Activated CD4-positive, alpha-beta memory T cell treated with anti-CD3 and anti-CD28 coated beads for 36 hours (primary cell): ENCODE measurements around the gene MRM1. TPM values are rescaled to one million over a fixed set of nuclear protein-coding genes. Genes with fewer than 3 reads are reported as not detected.
A peak's percentile ranks its signal among the peaks of the same experiment; 100 is the strongest.

ENCODE experiments used
- CTCF ChIA-PET: fragments of 350-600 bp; sonication (Branson Sonifier 250); formaldehyde crosslinking; loops from one replicate; lab custom pipeline; 2021; ENCODE audit warnings: antibody characterized with exemption, inconsistent platforms; lab: Charles Lee
- POLR2A ChIA-PET: fragments of 350-600 bp; sonication (Branson Sonifier 250); formaldehyde crosslinking; loops from one replicate; lab custom pipeline; 2021; ENCODE audit warnings: antibody characterized with exemption; lab: Charles Lee
- DNase-seq: peaks from one replicate; pipeline ENCODE4 v3.0.0-alpha.2; 2020
- H3K27ac Mint-ChIP-seq: one replicate; pipeline ENCODE4 v1.8.0; 2021; ENCODE audit warnings: mixed read lengths
- H3K27me3 Mint-ChIP-seq: one replicate; pipeline ENCODE4 v1.8.0; 2021; ENCODE audit warnings: mixed read lengths
- H3K36me3 Mint-ChIP-seq: one replicate; pipeline ENCODE4 v1.8.0; 2021; ENCODE audit warnings: mixed read lengths
- H3K4me1 Mint-ChIP-seq: one replicate; pipeline ENCODE4 v1.8.0; 2021; ENCODE audit warnings: low read depth, mixed read lengths
- H3K4me3 Mint-ChIP-seq: one replicate; pipeline ENCODE4 v1.8.0; 2021; ENCODE audit warnings: mild to moderate bottlenecking, mixed read lengths
- H3K9me3 Mint-ChIP-seq: one replicate; pipeline ENCODE4 v1.8.0; 2021; ENCODE audit warnings: mixed read lengths
- intact Hi-C: fragments of 100-400 bp; cut with micrococcal nuclease; formaldehyde crosslinking; loops from one replicate; pipeline ENCODE4 v1.15.1; 2023
- total RNA-seq, 2 experiments: library from RNA; stranded (reverse); gene quantifications; one replicate each; pipeline ENCODE4 v1.2.3, GENCODE V29; 2021

Gene MRM1
- total RNA-seq, 2 experiments from 2014 or later, result 13.5 to 14.6 TPM

DNA sequence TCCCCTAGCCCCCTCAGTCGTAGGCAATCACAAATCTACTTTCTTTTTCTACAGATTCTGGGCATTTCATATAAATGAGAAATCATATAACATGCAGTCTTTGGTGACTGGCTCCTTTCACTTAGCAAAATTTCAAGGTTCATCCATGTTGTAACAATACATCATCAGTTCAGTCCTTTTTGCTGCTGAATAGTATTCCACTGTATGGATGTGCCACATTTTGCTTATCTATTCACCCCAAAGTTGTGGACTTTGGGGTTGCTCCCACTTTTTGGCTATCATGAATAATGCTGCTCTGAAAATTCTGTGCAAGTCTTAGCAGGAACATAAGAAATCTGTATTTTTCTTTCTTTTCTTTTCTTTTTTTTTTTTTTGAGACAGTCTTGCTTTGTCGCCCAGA lies 39.0 kb downstream of the MRM1 start:
- peaks cover 56% of the 10 kb centered on the region for H3K27me3 Mint-ChIP-seq
- CTCF ChIA-PET, result no interaction called here
- intact Hi-C loops, result no loop called here

DNA sequence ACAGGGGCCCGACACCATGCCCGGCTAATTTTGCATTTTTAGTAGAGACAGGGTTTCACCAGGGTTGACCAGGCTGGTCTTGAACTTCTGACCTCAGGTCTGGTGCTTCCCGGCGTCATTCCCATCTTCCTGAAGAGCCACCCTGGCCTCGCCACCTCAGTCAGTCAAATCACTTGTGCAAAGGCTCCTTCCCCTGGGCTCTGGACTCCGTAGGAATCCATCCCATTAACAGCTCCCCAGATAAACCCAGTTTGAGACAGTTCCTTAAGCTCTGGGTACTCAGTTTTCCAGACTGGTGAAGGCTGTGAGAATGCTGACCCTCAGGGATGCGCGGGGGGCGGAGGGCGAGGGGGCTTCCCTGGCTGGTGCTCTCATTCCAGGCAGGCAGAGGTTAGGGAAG lies 39.5 kb downstream of the MRM1 start:
- Mint-ChIP-seq H3K4me1 (peaks cover 11% of the 10 kb centered on the region), H3K4me3 (no peak overlapping the region), H3K27ac (no peak overlapping the region), H3K36me3 (no peaks in the 10 kb centered on the region), H3K27me3 (peaks cover 58% of the 10 kb centered on the region), H3K9me3 (no peaks in the 10 kb centered on the region)
- CTCF ChIA-PET, result no interaction called here
- DNase-seq, result no peak
- POLR2A ChIA-PET, result no interaction called here
- intact Hi-C loops, result no loop called here

More for the DNA sequence above, 39.0 kb downstream of the MRM1 start:
- H3K4me3 Mint-ChIP-seq, result no peak overlapping the region
- no peaks in the 10 kb centered on the region for H3K9me3 Mint-ChIP-seq
- POLR2A ChIA-PET, result no interaction called here
- no peaks in the 10 kb centered on the region for H3K36me3 Mint-ChIP-seq
- DNase-seq, result no peak
- H3K4me1 Mint-ChIP-seq, result peaks cover 11% of the 10 kb centered on the region
- no peak overlapping the region for H3K27ac Mint-ChIP-seq

DNA sequence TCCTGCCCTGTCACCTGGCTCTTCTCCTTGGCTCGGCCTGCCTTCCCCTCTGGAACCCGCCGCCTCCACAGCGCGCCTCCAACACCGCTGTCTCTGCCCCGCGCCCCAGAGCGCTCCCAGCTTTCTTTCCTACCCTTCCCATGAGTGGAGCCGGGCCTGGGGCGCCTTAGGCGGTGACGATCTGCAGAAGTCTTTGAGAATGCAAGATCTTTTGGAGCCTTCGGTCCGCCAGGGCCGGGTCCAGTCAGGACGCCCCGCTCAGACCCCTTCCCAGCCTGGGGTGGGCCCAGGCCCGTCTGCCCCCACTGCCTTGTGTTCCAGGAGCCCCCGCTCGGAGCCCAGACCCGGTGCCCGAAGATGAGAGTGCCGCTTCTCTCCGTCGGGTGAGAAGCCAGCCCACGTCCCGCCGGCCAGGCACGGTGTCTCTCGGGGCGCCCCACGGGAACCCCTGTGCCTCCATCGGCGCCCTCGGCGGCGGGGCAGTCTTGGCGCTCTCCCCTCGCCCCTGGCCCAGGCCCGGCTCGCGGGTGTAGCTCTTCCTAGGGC lies 40.0 kb downstream of the MRM1 start:
- H3K9me3 Mint-ChIP-seq, result no peaks in the 10 kb centered on the region
- intact Hi-C loops, result no loop called here
- DNase-seq, result no peak
- no peak overlapping the region for H3K4me3 Mint-ChIP-seq
- H3K36me3 Mint-ChIP-seq, result no peaks in the 10 kb centered on the region
- no peak overlapping the region for H3K27ac Mint-ChIP-seq
- peaks cover 11% of the 10 kb centered on the region for H3K4me1 Mint-ChIP-seq
- H3K27me3 Mint-ChIP-seq, result peaks cover 64% of the 10 kb centered on the region
- POLR2A ChIA-PET, result no interaction called here
- CTCF ChIA-PET, result interaction anchor here (1.4 kb wide), 1 partner anchor 15 kb away, joined by 4 read pairs; no protein-coding TSS in a partner anchor

DNA sequence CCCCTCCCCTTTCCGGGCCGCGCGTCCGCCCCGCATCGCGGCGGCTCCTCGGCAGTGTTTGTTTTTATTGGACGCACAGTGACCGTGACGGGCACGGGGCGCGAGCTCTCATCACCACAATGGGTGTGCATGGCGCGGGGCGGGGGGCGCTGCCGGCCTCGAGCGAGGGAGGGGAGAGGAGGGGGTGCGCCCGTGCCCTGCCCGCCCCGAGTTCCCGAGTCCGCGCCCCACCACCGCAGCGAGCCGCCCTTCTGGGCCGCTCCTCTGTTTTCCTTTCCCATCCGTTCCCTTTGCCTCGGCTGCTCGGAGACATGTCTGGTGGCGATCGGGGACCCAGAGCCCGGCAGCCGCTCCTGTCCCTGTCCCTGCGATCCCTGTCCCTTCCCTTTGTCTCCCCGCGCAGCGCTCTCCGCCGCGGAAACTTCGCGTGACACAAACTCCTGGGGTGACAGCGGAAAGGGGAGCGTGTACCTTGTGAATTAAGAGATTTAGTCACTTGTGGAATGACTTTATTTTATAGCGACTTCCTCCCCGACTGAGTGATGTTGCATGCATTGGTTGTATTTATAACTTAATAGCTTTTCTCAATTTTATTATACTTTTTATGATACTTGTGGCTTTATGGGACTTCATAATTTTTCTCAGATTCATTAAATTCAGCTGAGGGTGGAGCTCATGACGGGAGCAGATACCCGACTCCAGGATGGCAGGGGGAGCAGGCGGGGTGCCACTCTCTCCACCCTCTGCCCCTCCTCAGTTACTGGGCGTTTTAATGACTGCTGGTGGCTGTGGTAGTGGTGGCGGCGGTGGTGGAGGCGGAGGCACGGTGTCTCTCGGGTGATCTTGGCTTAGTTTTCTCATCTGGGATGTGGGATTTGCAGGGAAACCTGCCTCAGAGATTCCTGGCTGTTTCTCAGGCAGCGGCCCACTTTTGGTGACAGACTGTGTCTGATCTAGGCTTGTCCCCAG lies 40.8 kb downstream of the MRM1 start:
- Mint-ChIP-seq H3K36me3 (no peaks in the 10 kb centered on the region), H3K4me3 (peak overlapping the region; percentile 63), H3K27ac (no peak overlapping the region), H3K9me3 (no peaks in the 10 kb centered on the region), H3K27me3 (peaks cover 67% of the 10 kb centered on the region), H3K4me1 (peaks cover 11% of the 10 kb centered on the region)
- CTCF ChIA-PET, result interaction anchor here (1.4 to 1.5 kb wide), 2 partner anchors 16 to 405 kb away, joined by 4 to 5 read pairs; no protein-coding TSS in a partner anchor
- POLR2A ChIA-PET, result no interaction called here
- peak; percentile 44 for DNase-seq
- intact Hi-C loops, result no loop called here

DNA sequence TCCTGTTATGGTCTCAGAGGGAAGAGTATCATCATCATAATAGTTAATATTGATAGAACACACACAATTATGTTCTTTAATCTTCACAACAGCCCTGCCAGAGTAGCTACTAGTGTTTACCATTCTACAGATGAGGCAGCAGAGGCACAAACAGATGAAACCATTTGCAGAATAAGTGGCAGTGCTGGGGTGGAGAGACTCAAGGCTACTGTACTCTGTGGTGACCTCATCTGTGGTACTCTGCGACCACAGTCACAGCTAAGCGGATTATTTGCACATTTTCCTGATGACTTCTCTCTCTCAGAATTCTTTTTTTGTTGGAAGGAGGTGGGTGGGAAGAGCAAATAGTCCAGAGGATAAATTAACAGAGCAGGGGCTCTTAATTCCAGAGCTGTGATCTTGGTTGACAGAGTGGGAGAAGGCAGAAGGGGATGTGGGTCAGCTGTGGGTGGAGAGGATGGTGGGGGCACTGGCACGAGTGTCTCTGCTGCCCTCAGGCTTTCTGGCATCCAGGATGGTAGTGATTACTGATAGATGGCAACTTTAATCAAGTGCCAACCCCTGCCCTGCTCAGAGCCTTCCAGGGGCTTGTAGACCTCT lies 41.8 kb downstream of the MRM1 start:
- H3K27me3 Mint-ChIP-seq, result peaks cover 67% of the 10 kb centered on the region

DNA sequence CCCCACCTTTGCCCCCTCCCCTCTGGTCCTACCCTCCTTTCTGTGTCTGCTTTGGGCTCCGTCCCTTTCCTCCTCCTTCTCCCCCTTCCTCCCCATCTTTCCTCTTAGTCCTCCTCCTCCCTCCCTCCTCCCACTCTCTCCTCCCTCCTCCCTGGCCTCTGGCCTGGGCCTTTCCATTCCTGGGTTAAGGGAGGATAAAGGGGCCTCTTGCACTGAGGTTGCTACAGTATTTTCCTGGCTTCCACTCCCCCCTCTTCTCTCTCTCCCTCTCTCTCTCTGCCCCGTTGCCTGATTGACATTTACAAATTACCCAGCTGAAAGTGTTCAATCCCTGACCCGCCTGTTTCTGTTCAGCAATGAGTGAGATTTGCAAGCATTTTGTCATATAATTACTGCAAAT lies 44.0 kb downstream of the MRM1 start:
- Mint-ChIP-seq H3K36me3 (no peaks in the 10 kb centered on the region), H3K27ac (no peak overlapping the region), H3K9me3 (no peaks in the 10 kb centered on the region), H3K4me3 (no peak overlapping the region), H3K4me1 (peaks cover 11% of the 10 kb centered on the region), H3K27me3 (peaks cover 59% of the 10 kb centered on the region)
- POLR2A ChIA-PET, result no interaction called here
- intact Hi-C loops, result no loop called here
- CTCF ChIA-PET, result interaction anchor here (1.0 kb wide), 1 partner anchor 19 kb away, joined by 3 read pairs; no protein-coding TSS in a partner anchor
- DNase-seq, result no peak

More for the DNA sequence above, 41.8 kb downstream of the MRM1 start:
- DNase-seq, result no peak
- H3K36me3 Mint-ChIP-seq, result no peaks in the 10 kb centered on the region
- peaks cover 11% of the 10 kb centered on the region for H3K4me1 Mint-ChIP-seq
- no peak overlapping the region for H3K27ac Mint-ChIP-seq
- ChIA-PET POLR2A (no interaction called here), CTCF (interaction anchor here (1.1 to 1.5 kb wide), 3 partner anchors 14 to 404 kb away, joined by 4 to 5 read pairs (median 4); no protein-coding TSS in a partner anchor)
- no peaks in the 10 kb centered on the region for H3K9me3 Mint-ChIP-seq
- intact Hi-C loops, result no loop called here
- H3K4me3 Mint-ChIP-seq, result no peak overlapping the region

DNA sequence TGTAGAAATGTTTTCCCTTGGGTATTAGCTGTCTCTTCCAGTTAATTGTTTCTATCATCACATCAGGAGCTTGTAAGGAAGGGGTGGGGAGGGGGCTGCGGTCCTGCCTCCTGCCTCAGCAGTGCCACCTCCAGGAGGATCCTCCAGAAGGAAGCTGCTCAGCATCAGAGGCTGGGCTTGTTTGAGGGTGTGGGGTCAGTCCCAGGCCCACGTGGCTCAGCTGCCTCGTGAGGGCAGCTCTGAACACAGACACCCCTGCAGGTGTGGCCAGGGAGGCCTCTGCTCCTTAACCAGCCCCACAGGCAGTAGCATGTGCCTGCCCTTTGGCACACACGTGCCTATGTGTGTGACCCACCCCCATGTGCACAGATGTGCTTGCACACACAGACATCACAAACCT lies 46.3 kb downstream of the MRM1 start:
- H3K27ac Mint-ChIP-seq, result no peak overlapping the region
- no peaks in the 10 kb centered on the region for H3K9me3 Mint-ChIP-seq
- no peak overlapping the region for H3K4me3 Mint-ChIP-seq
- DNase-seq, result no peak
- H3K36me3 Mint-ChIP-seq, result no peaks in the 10 kb centered on the region
- H3K27me3 Mint-ChIP-seq, result peaks cover 49% of the 10 kb centered on the region
- ChIA-PET CTCF (interaction anchor here (1.0 to 1.2 kb wide), 2 partner anchors 44 to 59 kb away, joined by 3 to 4 read pairs; no protein-coding TSS in a partner anchor), POLR2A (no interaction called here)
- intact Hi-C loops, result no loop called here
- H3K4me1 Mint-ChIP-seq, result peaks cover 4% of the 10 kb centered on the region

DNA sequence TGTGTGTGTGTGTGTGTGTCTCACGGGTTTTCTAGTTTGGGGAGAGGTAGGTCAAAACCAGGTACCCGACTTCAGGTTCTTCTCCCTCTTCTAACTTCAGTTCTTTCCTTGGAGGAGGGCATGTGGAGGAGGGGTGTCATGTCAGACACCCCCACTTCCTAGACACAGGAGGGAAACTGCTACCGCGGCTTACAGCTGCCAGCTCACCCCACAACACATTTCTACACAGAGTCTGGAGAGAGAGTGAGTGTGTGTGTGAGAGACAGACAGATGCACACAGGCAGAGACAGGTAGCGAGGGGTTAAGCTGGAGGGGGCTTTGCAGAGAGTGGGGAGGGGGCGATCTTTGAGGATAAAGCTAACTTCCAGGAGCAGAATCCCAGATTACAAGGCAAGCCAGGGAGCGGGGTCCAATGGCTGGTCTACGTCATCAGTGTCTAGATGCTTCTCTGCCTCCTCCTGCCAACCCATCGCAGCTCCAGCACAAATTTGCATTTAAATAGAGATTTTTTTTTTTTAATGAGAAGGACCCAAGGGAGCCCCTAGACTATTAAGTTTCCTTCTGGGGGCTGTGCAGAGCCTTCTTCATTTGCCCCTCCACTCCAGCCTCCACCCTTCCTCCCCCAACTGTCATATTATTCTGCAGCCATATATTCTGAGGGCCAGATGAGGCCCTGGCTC lies 48.9 kb downstream of the MRM1 start:
- no peak overlapping the region for H3K4me3 Mint-ChIP-seq
- CTCF ChIA-PET, result no interaction called here

DNA sequence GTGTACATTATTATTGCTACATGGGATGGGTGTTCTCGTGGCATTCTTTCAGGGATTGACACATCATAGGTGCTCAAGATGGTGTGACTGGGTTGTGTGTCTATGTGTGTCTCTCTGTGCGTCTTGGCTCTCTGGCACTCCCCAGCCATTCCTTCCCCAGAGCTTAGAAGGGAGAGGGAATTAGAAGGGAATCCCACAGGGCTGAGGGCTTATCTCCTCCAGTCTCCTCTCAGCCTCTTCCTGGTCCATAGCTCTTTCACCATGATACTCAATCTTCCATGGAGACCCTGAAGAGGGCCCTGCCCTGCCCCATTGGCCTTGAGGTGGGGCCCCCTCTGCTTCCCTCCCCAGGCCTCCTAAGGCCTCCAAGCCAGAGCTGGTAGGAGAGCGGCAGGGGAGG lies 52.0 kb downstream of the MRM1 start:
- H3K36me3 Mint-ChIP-seq, result no peaks in the 10 kb centered on the region
- ChIA-PET POLR2A (no interaction called here), CTCF (no interaction called here)
- H3K27ac Mint-ChIP-seq, result no peak overlapping the region
- no peaks in the 10 kb centered on the region for H3K9me3 Mint-ChIP-seq
- H3K4me3 Mint-ChIP-seq, result no peak overlapping the region
- no peak for DNase-seq
- intact Hi-C loops, result no loop called here
- peaks cover 33% of the 10 kb centered on the region for H3K27me3 Mint-ChIP-seq
- H3K4me1 Mint-ChIP-seq, result peaks cover 8% of the 10 kb centered on the region

More for the DNA sequence above, 48.9 kb downstream of the MRM1 start:
- H3K27me3 Mint-ChIP-seq, result peaks cover 28% of the 10 kb centered on the region
- no peak for DNase-seq
- H3K9me3 Mint-ChIP-seq, result no peaks in the 10 kb centered on the region
- no peak overlapping the region for H3K27ac Mint-ChIP-seq
- H3K36me3 Mint-ChIP-seq, result no peaks in the 10 kb centered on the region
- intact Hi-C loops, result no loop called here
- POLR2A ChIA-PET, result no interaction called here
- H3K4me1 Mint-ChIP-seq, result no peaks in the 10 kb centered on the region

DNA sequence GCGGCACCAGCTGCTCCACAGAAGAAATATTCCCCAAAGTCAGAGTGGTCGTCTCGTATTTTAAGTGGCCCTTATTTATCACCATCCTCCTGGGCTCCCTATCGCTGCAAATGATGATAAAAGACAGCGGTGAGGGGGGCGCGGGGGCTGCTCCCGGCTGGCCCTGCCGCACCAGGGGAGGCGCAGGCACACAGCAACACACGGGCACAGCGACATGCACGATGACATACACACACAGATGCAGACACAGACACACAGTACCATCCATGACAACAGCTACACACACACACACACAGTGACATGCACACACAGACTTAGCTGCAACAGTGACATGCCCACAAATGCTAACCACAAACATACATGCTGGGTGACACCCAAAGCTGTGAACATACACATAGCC lies 52.5 kb downstream of the MRM1 start:
- H3K4me1 Mint-ChIP-seq, result peaks cover 8% of the 10 kb centered on the region
- ChIA-PET POLR2A (no interaction called here), CTCF (interaction anchor here (1.4 kb wide), 1 partner anchor 25 kb away, joined by 4 read pairs; no protein-coding TSS in a partner anchor)
- H3K4me3 Mint-ChIP-seq, result no peak overlapping the region
- DNase-seq, result no peak
- H3K36me3 Mint-ChIP-seq, result no peaks in the 10 kb centered on the region
- no peak overlapping the region for H3K27ac Mint-ChIP-seq
- no peaks in the 10 kb centered on the region for H3K9me3 Mint-ChIP-seq
- peaks cover 30% of the 10 kb centered on the region for H3K27me3 Mint-ChIP-seq
- intact Hi-C loops, result no loop called here

DNA sequence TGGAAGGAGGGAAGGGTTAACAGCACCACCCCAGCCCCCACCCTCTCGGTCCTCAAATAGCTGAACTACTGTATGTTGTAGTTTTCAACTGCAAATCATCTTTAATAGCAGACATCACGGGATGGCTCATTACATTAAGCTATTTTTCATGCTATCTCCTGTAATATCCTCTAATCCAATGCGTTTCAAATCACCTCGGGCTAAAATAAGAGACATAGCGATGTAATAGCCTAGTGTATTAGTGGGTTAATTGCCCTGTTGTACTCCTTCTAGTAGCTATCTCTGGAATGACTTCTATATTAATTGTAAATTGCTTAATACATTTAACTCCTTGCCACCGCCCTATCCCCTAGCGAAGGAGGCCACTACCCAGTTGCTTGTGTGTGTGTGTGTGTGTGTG lies 54.3 kb downstream of the MRM1 start:
- intact Hi-C loops, result no loop called here
- no peak overlapping the region for H3K27ac Mint-ChIP-seq
- no peaks in the 10 kb centered on the region for H3K36me3 Mint-ChIP-seq
- H3K4me1 Mint-ChIP-seq, result peaks cover 8% of the 10 kb centered on the region
- ChIA-PET CTCF (interaction anchor here (1.5 to 1.6 kb wide), 2 partner anchors 30 to 53 kb away, joined by 4 to 8 read pairs; no protein-coding TSS in a partner anchor), POLR2A (no interaction called here)
- peaks cover 25% of the 10 kb centered on the region for H3K27me3 Mint-ChIP-seq
- H3K4me3 Mint-ChIP-seq, result no peak overlapping the region
- no peak for DNase-seq
- H3K9me3 Mint-ChIP-seq, result no peaks in the 10 kb centered on the region
